Testis (tissue), 2 donors: Measurements from ENCODE around the gene DCP1B.

Source experiments
- CTCF ChIP-seq, 3 experiments: fragments of 450-650 bp in 2 of 3; fragments of 200-600 bp in 1 of 3; sonication (generic) in 1 of 3; IDR thresholded peaks; one replicate each; pipeline ENCODE4 v1.5.1; 2016 to 2019; ENCODE audit warnings: antibody characterized with exemption in 3 of 3, mild to moderate bottlenecking in 2 of 3, moderate library complexity in 1 of 3
- POLR2A ChIP-seq: fragments of 450-650 bp; IDR thresholded peaks from one replicate; pipeline ENCODE4 v1.6.1; 2017; ENCODE audit warnings: antibody characterized with exemption, mild to moderate bottlenecking, moderate library complexity

- TF ChIP-seq POLR2A (no peak), CTCF (IDR thresholded peaks at IDR 0.05) (peak; percentile 96 to 97 (median 96))
These were observed 64.3 kb downstream of the DCP1B start for GRCh38 chr12:1939801-1940607.
